Neural progenitor cell (in vitro differentiated cells): ENCODE measurements around the gene HDAC4. TPM values are rescaled to one million over a fixed set of nuclear protein-coding genes. Genes with fewer than 3 reads are reported as not detected.

Experiments
- DNase-seq: peaks from one replicate; pipeline ENCODE4 v3.0.0-alpha.2; 2016; ENCODE audit warnings: low spot score
- H2AFZ ChIP-seq: fragments of 200-600 bp; sonication (generic); replicated peaks from 2 replicates; pipeline ENCODE4 v1.6.1; 2016; ENCODE audit warnings: antibody characterized with exemption
- H3F3A ChIP-seq: fragments of 200-600 bp; sonication (generic); 2 replicates; pipeline ENCODE4 v1.6.1; 2016; ENCODE audit warnings: antibody characterized with exemption, low read depth
- H3K27ac ChIP-seq: fragments of 200-600 bp; sonication (generic); 2 replicates; pipeline ENCODE4 v1.5.1; 2016; ENCODE audit warnings: mild to moderate bottlenecking
- H3K27me3 ChIP-seq: fragments of 200-600 bp; sonication (generic); 2 replicates; pipeline ENCODE4 v1.6.1; 2016; ENCODE audit warnings: mild to moderate bottlenecking, moderate library complexity
- H3K36me3 ChIP-seq: fragments of 200-600 bp; sonication (generic); 2 replicates; pipeline ENCODE4 v1.5.1; 2016
- H3K4me1 ChIP-seq: fragments of 200-600 bp; sonication (generic); 2 replicates; pipeline ENCODE4 v1.6.1; 2016; ENCODE audit warnings: mixed run types
- H3K4me2 ChIP-seq: fragments of 200-600 bp; sonication (generic); 2 replicates; pipeline ENCODE4 v1.6.1; 2016
- H3K4me3 ChIP-seq: fragments of 200-600 bp; sonication (generic); 2 replicates; pipeline ENCODE4 v1.5.1; 2016
- H3K79me2 ChIP-seq: fragments of 200-600 bp; sonication (generic); 2 replicates; pipeline ENCODE4 v1.6.1; 2016; ENCODE audit warnings: low read depth
- H3K9ac ChIP-seq: fragments of 200-600 bp; sonication (generic); 2 replicates; pipeline ENCODE4 v1.6.1; 2016
- H3K9me3 ChIP-seq: fragments of 200-600 bp; sonication (generic); 2 replicates; pipeline ENCODE4 v1.5.1; 2016; ENCODE audit warnings: low read depth
- H4K20me1 ChIP-seq: fragments of 200-600 bp; sonication (generic); 2 replicates; pipeline ENCODE4 v1.6.1; 2016; ENCODE audit warnings: low read depth
- H3K27ac Mint-ChIP-seq: 3 replicates; pipeline ENCODE4 v1.8.0; 2021; ENCODE audit warnings: mixed read lengths
- H3K27me3 Mint-ChIP-seq: 2 replicates; pipeline ENCODE4 v1.8.0; 2022; ENCODE audit warnings: low read depth, mild to moderate bottlenecking, inconsistent platforms, moderate library complexity, mixed read lengths; ENCODE audit not compliant: insufficient read depth
- H3K36me3 Mint-ChIP-seq: 3 replicates; pipeline ENCODE4 v1.8.0; 2021; ENCODE audit warnings: mixed read lengths
- H3K4me1 Mint-ChIP-seq: 3 replicates; pipeline ENCODE4 v1.8.0; 2021; ENCODE audit warnings: mixed read lengths
- H3K4me3 Mint-ChIP-seq: 3 replicates; pipeline ENCODE4 v1.8.0; 2021; ENCODE audit warnings: mild to moderate bottlenecking, moderate library complexity, mixed read lengths
- H3K9me3 Mint-ChIP-seq: 3 replicates; pipeline ENCODE4 v1.8.0; 2020; ENCODE audit warnings: mixed read lengths
- EZH2 ChIP-seq: fragments of 200-600 bp; sonication (generic); IDR thresholded peaks from 2 replicates; pipeline ENCODE4 v1.6.1; 2017; ENCODE audit warnings: antibody characterized with exemption, mild to moderate bottlenecking, moderate library complexity
- EZH2phosphoT487 ChIP-seq: fragments of 200-600 bp; sonication (generic); IDR thresholded peaks from 2 replicates; pipeline ENCODE4 v1.6.1; 2017; ENCODE audit warnings: antibody characterized with exemption
- total RNA-seq: library from RNA; depleted of rRNA; stranded (reverse); fragments of >200 nt; gene quantifications from 2 replicates; pipeline ENCODE4 v1.2.3, GENCODE V29; 2015; ENCODE audit warnings: low replicate concordance
- TF ChIP-seq, protein P1 (sequence below): fragments of 200-600 bp; sonication (generic); IDR thresholded peaks from 2 replicates; pipeline ENCODE4 v1.5.1; 2017; ENCODE audit warnings: antibody characterized with exemption, mild to moderate bottlenecking

HDAC4 gene
- total RNA-seq, 1 donor from 2014 or later: 36.0 TPM

- DNase-seq: no peak
- Mint-ChIP-seq H3K27ac (peak overlapping the region; percentile 46), H3K9me3 (peaks cover 12% of the 10 kb centered on the region), H3K4me3 (peak overlapping the region; percentile 33), H3K27me3 (peaks cover 4% of the 10 kb centered on the region), H3K4me1 (peaks cover 62% of the 10 kb centered on the region), H3K36me3 (no peaks in the 10 kb centered on the region)
- peaks cover 74% of the 10 kb centered on the region for H4K20me1 ChIP-seq
- peaks cover 27% of the 10 kb centered on the region for H3K4me1 ChIP-seq
- no peaks in the 10 kb centered on the region for H3F3A ChIP-seq
- no peak overlapping the region for H3K27ac ChIP-seq
- no peak overlapping the region for H2AFZ ChIP-seq
- no peak overlapping the region for H3K9ac ChIP-seq
- H3K4me2 ChIP-seq: no peak overlapping the region
- TF ChIP-seq, protein P1, sequence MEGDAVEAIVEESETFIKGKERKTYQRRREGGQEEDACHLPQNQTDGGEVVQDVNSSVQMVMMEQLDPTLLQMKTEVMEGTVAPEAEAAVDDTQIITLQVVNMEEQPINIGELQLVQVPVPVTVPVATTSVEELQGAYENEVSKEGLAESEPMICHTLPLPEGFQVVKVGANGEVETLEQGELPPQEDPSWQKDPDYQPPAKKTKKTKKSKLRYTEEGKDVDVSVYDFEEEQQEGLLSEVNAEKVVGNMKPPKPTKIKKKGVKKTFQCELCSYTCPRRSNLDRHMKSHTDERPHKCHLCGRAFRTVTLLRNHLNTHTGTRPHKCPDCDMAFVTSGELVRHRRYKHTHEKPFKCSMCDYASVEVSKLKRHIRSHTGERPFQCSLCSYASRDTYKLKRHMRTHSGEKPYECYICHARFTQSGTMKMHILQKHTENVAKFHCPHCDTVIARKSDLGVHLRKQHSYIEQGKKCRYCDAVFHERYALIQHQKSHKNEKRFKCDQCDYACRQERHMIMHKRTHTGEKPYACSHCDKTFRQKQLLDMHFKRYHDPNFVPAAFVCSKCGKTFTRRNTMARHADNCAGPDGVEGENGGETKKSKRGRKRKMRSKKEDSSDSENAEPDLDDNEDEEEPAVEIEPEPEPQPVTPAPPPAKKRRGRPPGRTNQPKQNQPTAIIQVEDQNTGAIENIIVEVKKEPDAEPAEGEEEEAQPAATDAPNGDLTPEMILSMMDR: no peak
- TF ChIP-seq EZH2phosphoT487 (no peak), EZH2 (no peak)
- no peaks in the 10 kb centered on the region for H3K36me3 ChIP-seq
- H3K9me3 ChIP-seq: no peaks in the 10 kb centered on the region
- no peaks in the 10 kb centered on the region for H3K27me3 ChIP-seq
- H3K4me3 ChIP-seq: no peak overlapping the region
- H3K79me2 ChIP-seq: peaks cover 84% of the 10 kb centered on the region
Observed at GRCh38 chr2:239247401-239248245, 153.2 kb downstream of the HDAC4 start.

GRCh38 chr2:239246723-239247122 is 154.1 kb downstream of the HDAC4 start:
- Mint-ChIP-seq H3K4me1 (peaks cover 63% of the 10 kb centered on the region), H3K9me3 (peaks cover 14% of the 10 kb centered on the region), H3K36me3 (no peaks in the 10 kb centered on the region), H3K27me3 (peaks cover 4% of the 10 kb centered on the region), H3K4me3 (no peak overlapping the region), H3K27ac (no peak overlapping the region)
- TF ChIP-seq EZH2phosphoT487: no peak
- TF ChIP-seq, protein P1: no peak
- TF ChIP-seq EZH2: no peak
- Histone ChIP-seq H2AFZ (no peak overlapping the region), H4K20me1 (peaks cover 74% of the 10 kb centered on the region), H3K4me1 (peaks cover 27% of the 10 kb centered on the region), H3K4me3 (no peak overlapping the region), H3K79me2 (peaks cover 84% of the 10 kb centered on the region), H3K36me3 (no peaks in the 10 kb centered on the region), H3K27me3 (no peaks in the 10 kb centered on the region), H3F3A (no peaks in the 10 kb centered on the region), H3K4me2 (peak overlapping the region; percentile 27), H3K27ac (no peak overlapping the region), H3K9me3 (no peaks in the 10 kb centered on the region), H3K9ac (no peak overlapping the region)
- no peak for DNase-seq

- H3K4me3 ChIP-seq: no peak overlapping the region
- no peak overlapping the region for H3K9ac ChIP-seq
- H3K4me1 ChIP-seq: peaks cover 27% of the 10 kb centered on the region
- H3K27ac ChIP-seq: no peak overlapping the region
- no peak for DNase-seq
- no peaks in the 10 kb centered on the region for H3K36me3 ChIP-seq
- H2AFZ ChIP-seq: no peak overlapping the region
- peaks cover 83% of the 10 kb centered on the region for H3K79me2 ChIP-seq
- H3K27me3 ChIP-seq: no peaks in the 10 kb centered on the region
- TF ChIP-seq EZH2 (no peak), EZH2phosphoT487 (no peak)
- TF ChIP-seq, protein P1: no peak
- Mint-ChIP-seq H3K27ac (peak overlapping the region; percentile 91), H3K4me3 (no peak overlapping the region), H3K36me3 (no peaks in the 10 kb centered on the region), H3K4me1 (peaks cover 66% of the 10 kb centered on the region), H3K9me3 (peaks cover 14% of the 10 kb centered on the region), H3K27me3 (peaks cover 4% of the 10 kb centered on the region)
- H3F3A ChIP-seq: no peaks in the 10 kb centered on the region
- no peaks in the 10 kb centered on the region for H3K9me3 ChIP-seq
- H3K4me2 ChIP-seq: peak overlapping the region; percentile 27
- H4K20me1 ChIP-seq: peaks cover 79% of the 10 kb centered on the region
Observed at GRCh38 chr2:239245872-239246721, 154.7 kb downstream of the HDAC4 start.
